OCI-LY7 (cell line): ENCODE measurements around the gene SLC25A38. TPM values are rescaled to one million over a fixed set of nuclear protein-coding genes. Genes with fewer than 3 reads are reported as not detected.

Experiments
- BruUV-seq: library from RNA; stranded (reverse); fragments of 400-500 nt; replicated peaks from 2 replicates; lab custom pipeline; 2021; lab: Mats Ljungman, UMichigan
- CTCF ChIA-PET: fragments of 300-600 bp; sonication (Branson Sonifier 250); formaldehyde crosslinking; loops from one replicate; lab custom pipeline; 2022; ENCODE audit warnings: antibody characterized with exemption; ENCODE audit not compliant: unreplicated experiment; lab: Charles Lee
- POLR2A ChIA-PET: fragments of 300-600 bp; sonication (Branson Sonifier 250); formaldehyde crosslinking; loops from one replicate; lab custom pipeline; 2022; ENCODE audit warnings: antibody characterized with exemption; lab: Charles Lee
- DNase-seq: peaks from one replicate; pipeline ENCODE4 v3.0.0-alpha.2; 2015; ENCODE audit warnings: low spot score
- H2AFZ ChIP-seq: fragments of 200-600 bp; sonication (generic), shearing (Covaris generic); 2 replicates; pipeline ENCODE4 v1.6.1; 2014; ENCODE audit warnings: mild to moderate bottlenecking, antibody characterized with exemption, low read length, moderate library complexity
- H3K27ac ChIP-seq: fragments of 200-600 bp; sonication (generic); 2 replicates; pipeline ENCODE4 v1.5.1; 2014; ENCODE audit warnings: mixed run types, low read depth, mild to moderate bottlenecking, moderate library complexity, low read length, inconsistent platforms; ENCODE audit not compliant: poor library complexity, severe bottlenecking
- H3K36me3 ChIP-seq: fragments of 200-600 bp; sonication (generic); 2 replicates; pipeline ENCODE4 v1.6.1; 2014; ENCODE audit warnings: mild to moderate bottlenecking, antibody characterized with exemption, low read length, moderate library complexity, mixed read lengths; ENCODE audit not compliant: insufficient read depth
- H3K4me1 ChIP-seq: fragments of 200-600 bp; sonication (generic); 2 replicates; pipeline ENCODE4 v1.5.1; 2014; ENCODE audit warnings: mild to moderate bottlenecking, low read length; ENCODE audit not compliant: insufficient read depth, poor library complexity, severe bottlenecking
- H3K4me2 ChIP-seq: fragments of 200-600 bp; sonication (generic); 2 replicates; pipeline ENCODE4 v1.6.1; 2014; ENCODE audit warnings: mild to moderate bottlenecking, low read length
- H3K4me3 ChIP-seq: fragments of 200-600 bp; sonication (generic); 2 replicates; pipeline ENCODE4 v1.5.1; 2014; ENCODE audit warnings: mild to moderate bottlenecking, low read depth, low read length; ENCODE audit not compliant: poor library complexity, severe bottlenecking
- H3K79me2 ChIP-seq: fragments of 200-600 bp; sonication (generic); 2 replicates; pipeline ENCODE4 v1.6.1; 2016; ENCODE audit warnings: low read depth, mild to moderate bottlenecking, low read length, moderate library complexity, mixed read lengths; ENCODE audit not compliant: insufficient read depth
- H3K9me2 ChIP-seq: fragments of 200-600 bp; sonication (generic); 2 replicates; pipeline ENCODE4 v1.6.1; 2016; ENCODE audit warnings: mild to moderate bottlenecking, low read length, mixed read lengths; ENCODE audit not compliant: insufficient read depth
- H3K9me3 ChIP-seq: fragments of 200-600 bp; sonication (generic); 2 replicates; pipeline ENCODE4 v1.6.1; 2014; ENCODE audit warnings: mild to moderate bottlenecking, mixed run types, low read length, mixed read lengths
- H4K20me1 ChIP-seq: fragments of 200-600 bp; sonication (generic); 2 replicates; pipeline ENCODE4 v1.6.1; 2014; ENCODE audit warnings: mild to moderate bottlenecking, antibody characterized with exemption, low read length, moderate library complexity, mixed read lengths; ENCODE audit not compliant: insufficient read depth
- CTCF ChIP-seq: fragments of 200-600 bp; sonication (generic); conservative IDR thresholded peaks from 2 replicates; pipeline ENCODE4 v1.5.1; 2014; ENCODE audit warnings: mild to moderate bottlenecking, antibody characterized with exemption, low read length, moderate library complexity, mixed read lengths
- EZH2phosphoT487 ChIP-seq: fragments of 200-600 bp; sonication (generic); IDR thresholded peaks from 2 replicates; pipeline ENCODE4 v1.6.1; 2018; ENCODE audit warnings: low read depth, borderline replicate concordance, mild to moderate bottlenecking, mixed run types, antibody characterized with exemption, low read length, moderate library complexity, mixed read lengths
- intact Hi-C: fragments of 100-400 bp; cut with micrococcal nuclease; formaldehyde crosslinking; loops from one replicate; pipeline ENCODE4 v1.10.0; 2022; ENCODE audit not compliant: unreplicated experiment
- total RNA-seq, 2 experiments: library from RNA; depleted of rRNA in 1 of 2; stranded (reverse); fragments of >200 nt in 1 of 2; shearing (Covaris generic) in 1 of 2; gene quantifications; 2 replicates each; pipeline ENCODE4 v1.2.3, GENCODE V29; 2014 to 2022

Gene SLC25A38
- total RNA-seq, 2 experiments from 2014 or later: 32.6 to 35.4 TPM

GRCh38 chr3:39334205-39334604 is 49.0 kb upstream of the SLC25A38 start:
- Histone ChIP-seq H3K9me3 (no peaks in the 10 kb centered on the region), H3K27ac (no peak overlapping the region), H3K79me2 (no peaks in the 10 kb centered on the region), H3K4me2 (no peak overlapping the region), H3K4me1 (no peaks in the 10 kb centered on the region), H3K36me3 (no peaks in the 10 kb centered on the region), H2AFZ (no peak overlapping the region), H3K4me3 (no peak overlapping the region), H3K9me2 (no peaks in the 10 kb centered on the region), H4K20me1 (no peaks in the 10 kb centered on the region)
- TF ChIP-seq CTCF (no peak), EZH2phosphoT487 (no peak)
- intact Hi-C loops: no loop called here
- POLR2A ChIA-PET: no interaction called here
- DNase-seq: no peak
- CTCF ChIA-PET: no interaction called here
- BruUV-seq: no TSS peak

- intact Hi-C loops: no loop called here
- no TSS peak for BruUV-seq
- POLR2A ChIA-PET: no interaction called here
- Histone ChIP-seq H3K4me2 (no peak overlapping the region), H3K27ac (no peak overlapping the region), H3K36me3 (no peaks in the 10 kb centered on the region), H4K20me1 (no peaks in the 10 kb centered on the region), H3K4me3 (no peak overlapping the region), H3K79me2 (no peaks in the 10 kb centered on the region), H2AFZ (no peak overlapping the region), H3K4me1 (no peaks in the 10 kb centered on the region), H3K9me3 (no peaks in the 10 kb centered on the region), H3K9me2 (no peaks in the 10 kb centered on the region)
- no peak for DNase-seq
- CTCF ChIA-PET: no interaction called here
- TF ChIP-seq EZH2phosphoT487 (no peak), CTCF (no peak)
Observed at GRCh38 chr3:39338201-39338600, 45.0 kb upstream of the SLC25A38 start.

- Histone ChIP-seq H3K4me1 (no peaks in the 10 kb centered on the region), H3K4me3 (no peak overlapping the region), H4K20me1 (no peaks in the 10 kb centered on the region), H3K4me2 (no peak overlapping the region), H3K9me2 (no peaks in the 10 kb centered on the region), H2AFZ (no peak overlapping the region), H3K9me3 (no peaks in the 10 kb centered on the region), H3K27ac (no peak overlapping the region), H3K79me2 (no peaks in the 10 kb centered on the region), H3K36me3 (no peaks in the 10 kb centered on the region)
- BruUV-seq: no TSS peak
- TF ChIP-seq CTCF (no peak), EZH2phosphoT487 (no peak)
- DNase-seq: no peak
- CTCF ChIA-PET: no interaction called here
- POLR2A ChIA-PET: no interaction called here
- intact Hi-C loops: no loop called here
Observed at GRCh38 chr3:39339086-39339485, 44.1 kb upstream of the SLC25A38 start.
